ENCODE measurements around the gene HECTD2.

HECTD2 gene

DNA sequence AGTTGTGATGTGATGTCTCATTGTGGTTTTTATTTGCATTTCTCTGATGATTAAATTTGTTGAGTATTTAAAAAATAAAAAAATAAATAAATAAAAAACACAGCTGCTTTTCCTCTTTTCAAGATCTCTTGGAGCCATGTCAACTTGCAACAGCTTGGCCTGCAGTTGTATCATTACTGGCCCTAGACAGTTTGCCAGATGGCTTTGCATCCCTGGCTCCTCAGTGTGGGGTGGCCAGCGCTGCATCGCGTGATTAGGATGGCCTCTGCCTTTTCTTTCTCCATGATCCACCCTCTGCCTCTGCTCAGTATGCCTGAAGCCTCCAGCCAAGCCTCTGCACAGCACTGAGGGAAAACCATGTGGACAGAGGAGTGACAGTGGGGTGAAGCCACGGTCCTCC lies 126.0 kb downstream of the HECTD2 start:
- TF ChIP-seq, protein P1, sequence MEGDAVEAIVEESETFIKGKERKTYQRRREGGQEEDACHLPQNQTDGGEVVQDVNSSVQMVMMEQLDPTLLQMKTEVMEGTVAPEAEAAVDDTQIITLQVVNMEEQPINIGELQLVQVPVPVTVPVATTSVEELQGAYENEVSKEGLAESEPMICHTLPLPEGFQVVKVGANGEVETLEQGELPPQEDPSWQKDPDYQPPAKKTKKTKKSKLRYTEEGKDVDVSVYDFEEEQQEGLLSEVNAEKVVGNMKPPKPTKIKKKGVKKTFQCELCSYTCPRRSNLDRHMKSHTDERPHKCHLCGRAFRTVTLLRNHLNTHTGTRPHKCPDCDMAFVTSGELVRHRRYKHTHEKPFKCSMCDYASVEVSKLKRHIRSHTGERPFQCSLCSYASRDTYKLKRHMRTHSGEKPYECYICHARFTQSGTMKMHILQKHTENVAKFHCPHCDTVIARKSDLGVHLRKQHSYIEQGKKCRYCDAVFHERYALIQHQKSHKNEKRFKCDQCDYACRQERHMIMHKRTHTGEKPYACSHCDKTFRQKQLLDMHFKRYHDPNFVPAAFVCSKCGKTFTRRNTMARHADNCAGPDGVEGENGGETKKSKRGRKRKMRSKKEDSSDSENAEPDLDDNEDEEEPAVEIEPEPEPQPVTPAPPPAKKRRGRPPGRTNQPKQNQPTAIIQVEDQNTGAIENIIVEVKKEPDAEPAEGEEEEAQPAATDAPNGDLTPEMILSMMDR (IDR thresholded peaks at IDR 0.05), result no peak
- Histone ChIP-seq H3K4me1 (ENCODE audit: control insufficient read depth in 1 of 2, insufficient read depth in 1 of 2, low read depth in 1 of 2, low read length in 1 of 2) (no peaks in the 10 kb centered on the region), H3K36me3 (no peaks in the 10 kb centered on the region), H3K27me3 (no peaks in the 10 kb centered on the region), H3K9me3 (no peaks in the 10 kb centered on the region), H3K4me3 (ENCODE audit: low read depth in 1 of 2, low read length in 1 of 2) (no peak overlapping the region), H3K27ac (no peak overlapping the region)

DNA sequence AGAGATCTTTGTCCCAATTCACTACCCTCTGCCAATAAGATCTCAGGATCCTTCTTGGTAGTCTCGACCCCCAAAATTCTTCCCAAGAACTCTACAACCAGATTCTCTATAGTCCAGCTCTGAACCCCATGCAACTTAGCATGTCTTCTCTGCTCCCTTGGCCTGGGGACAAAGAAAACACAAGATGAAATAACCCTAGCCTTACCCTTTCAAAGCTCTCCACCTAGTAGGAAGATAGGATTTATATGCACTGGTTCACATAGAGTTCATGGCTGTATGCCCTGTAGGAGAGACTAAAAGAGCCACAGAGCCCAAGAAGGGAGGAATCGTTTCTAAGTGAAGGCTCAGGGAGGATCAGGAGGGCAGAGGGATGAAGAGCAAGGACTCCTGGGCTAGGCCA lies 126.6 kb downstream of the HECTD2 start:
- TF ChIP-seq, protein P1 (IDR thresholded peaks at IDR 0.05), result no peak
- Histone ChIP-seq H3K27ac (no peak overlapping the region), H3K4me1 (ENCODE audit: control insufficient read depth in 1 of 2, insufficient read depth in 1 of 2, low read depth in 1 of 2, low read length in 1 of 2) (no peaks in the 10 kb centered on the region), H3K9me3 (no peaks in the 10 kb centered on the region), H3K36me3 (no peaks in the 10 kb centered on the region), H3K27me3 (no peaks in the 10 kb centered on the region), H3K4me3 (ENCODE audit: low read depth in 1 of 2, low read length in 1 of 2) (no peak overlapping the region)

DNA sequence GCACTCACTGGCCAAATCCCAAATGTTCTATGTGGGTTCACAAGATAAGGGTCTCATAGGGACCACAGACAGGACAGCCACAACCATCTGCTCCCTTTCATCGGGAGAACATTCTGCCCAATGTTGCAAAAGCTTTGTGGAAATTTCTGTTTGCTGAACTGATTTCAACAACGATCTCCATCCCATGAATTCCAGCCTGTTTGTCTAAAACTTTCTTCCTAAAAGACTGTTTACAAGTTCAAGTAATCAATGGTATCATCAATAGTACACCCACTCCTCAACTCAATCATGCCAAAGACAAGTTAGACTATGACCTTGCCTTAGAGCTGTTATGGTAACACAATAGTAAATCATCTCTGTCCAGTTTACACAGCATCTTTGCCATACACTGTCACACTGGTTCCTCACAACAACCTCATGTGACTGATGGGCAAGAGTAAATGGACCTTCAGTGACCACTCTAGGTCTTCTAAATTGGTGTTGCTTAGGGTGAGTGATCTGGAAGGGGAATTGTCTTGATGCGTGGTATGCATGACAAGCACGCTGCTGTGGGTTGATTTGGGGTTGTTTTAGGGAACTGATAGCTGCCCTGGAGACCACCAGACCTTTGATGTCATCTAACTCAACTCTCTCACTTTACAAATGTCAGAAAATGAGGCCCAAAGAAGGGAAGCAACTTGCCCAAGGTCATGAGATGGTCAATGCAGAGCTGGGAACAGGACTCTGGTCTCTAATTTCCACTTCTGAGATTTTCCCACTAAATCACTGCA lies 127.7 kb downstream of the HECTD2 start:
- Histone ChIP-seq H3K36me3 (no peaks in the 10 kb centered on the region), H3K4me1 (ENCODE audit: control insufficient read depth in 1 of 2, insufficient read depth in 1 of 2, low read depth in 1 of 2, low read length in 1 of 2) (no peaks in the 10 kb centered on the region), H3K9me3 (no peaks in the 10 kb centered on the region), H3K27me3 (no peaks in the 10 kb centered on the region), H3K27ac (no peak overlapping the region), H3K4me3 (ENCODE audit: low read depth in 1 of 2, low read length in 1 of 2) (no peak overlapping the region)
- TF ChIP-seq, protein P1 (IDR thresholded peaks at IDR 0.05), result no peak

DNA sequence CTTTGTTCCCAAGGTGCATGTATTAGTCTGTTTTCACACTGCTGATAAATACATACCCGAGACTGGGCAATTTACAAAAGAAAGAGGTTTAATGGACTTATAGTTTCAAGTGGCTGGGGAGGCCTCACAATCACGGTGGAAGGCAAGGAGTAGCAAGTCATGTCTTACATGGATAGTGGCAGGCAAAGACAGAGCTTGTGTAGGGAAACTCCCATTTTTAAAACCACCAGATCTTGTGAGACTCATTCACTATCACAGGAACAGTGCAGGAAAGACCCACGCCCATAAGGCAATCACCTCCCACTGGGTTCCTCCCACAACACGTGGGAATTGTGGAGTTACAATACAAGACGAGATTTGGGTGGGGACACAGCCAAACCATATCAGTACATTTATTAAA lies 129.8 kb downstream of the HECTD2 start:
- Histone ChIP-seq H3K36me3 (no peaks in the 10 kb centered on the region), H3K9me3 (no peaks in the 10 kb centered on the region), H3K27ac (no peak overlapping the region), H3K27me3 (no peaks in the 10 kb centered on the region), H3K4me1 (ENCODE audit: control insufficient read depth in 1 of 2, insufficient read depth in 1 of 2, low read depth in 1 of 2, low read length in 1 of 2) (no peaks in the 10 kb centered on the region), H3K4me3 (ENCODE audit: low read depth in 1 of 2, low read length in 1 of 2) (no peak overlapping the region)
- TF ChIP-seq, protein P1 (IDR thresholded peaks at IDR 0.05), result no peak

DNA sequence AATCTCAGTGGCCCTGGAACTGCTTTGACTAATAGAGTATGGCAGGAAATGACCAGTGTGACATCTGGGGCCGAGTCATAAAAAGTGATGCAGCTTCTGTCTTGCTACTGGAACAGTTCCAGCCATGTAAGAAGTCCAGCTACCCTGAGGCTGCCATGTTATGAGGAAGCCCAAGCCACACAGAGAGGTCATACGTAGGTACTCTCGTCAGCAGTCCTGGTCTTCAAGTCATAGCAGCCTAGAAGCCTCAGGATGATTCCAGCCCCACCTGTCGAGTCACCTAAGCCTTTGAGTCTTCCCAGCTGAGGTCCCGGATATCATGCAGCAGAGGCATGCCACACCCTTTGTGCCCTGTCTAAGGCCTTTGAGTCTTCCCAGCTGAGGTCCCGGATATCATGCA lies 130.6 kb downstream of the HECTD2 start:
- Histone ChIP-seq H3K36me3 (no peaks in the 10 kb centered on the region), H3K4me1 (ENCODE audit: control insufficient read depth in 1 of 2, insufficient read depth in 1 of 2, low read depth in 1 of 2, low read length in 1 of 2) (no peaks in the 10 kb centered on the region), H3K27me3 (no peaks in the 10 kb centered on the region), H3K27ac (no peak overlapping the region), H3K4me3 (ENCODE audit: low read depth in 1 of 2, low read length in 1 of 2) (no peak overlapping the region), H3K9me3 (no peaks in the 10 kb centered on the region)
- TF ChIP-seq, protein P1 (IDR thresholded peaks at IDR 0.05), result no peak

Data from neutrophil (primary cell).